ENCODE data around the gene TNF.

- TF ChIP-seq CTCF (IDR thresholded peaks at IDR 0.05) (no peak), POLR2A (IDR thresholded peaks at IDR 0.05) (no peak)
Observed at GRCh38 chr6:31617010-31617409, 41.6 kb downstream of the TNF start.
